Left colon (tissue), 2 donors: ENCODE results near the gene BEST2. TPM values are rescaled to one million over a fixed set of nuclear protein-coding genes. Genes with fewer than 3 reads are reported as not detected.

Experiments
- microRNA-seq, 2 donors: library from miRNA; unstranded; fragments of <30 nt; microRNA quantifications; one replicate each; pipeline versions ENCODE4 v1.1.0 to v1.2.0, GENCODE V29; 2020
- total RNA-seq, 2 donors: library from RNA; stranded (reverse); fragmentation: NEBNext Ultra II Directional; extraction: Animal tissue kit (Norgen Biotek cat#: 25700); gene quantifications; one replicate each; pipeline ENCODE4 v1.2.1, GENCODE V29; 2021
- donor health status: DM: no; HTN: no; CAD: no.
- donor health status: DM: yes; HTN: yes; CAD: no.

The BEST2 gene
- total RNA-seq, 2 donors from 2014 or later = 139 to 207 TPM

Small RNAs within 50 kb of the gene (microRNA-seq; reads per million reads assigned to microRNA genes)
- 0 to 0.53 reads per million in 2 donors for gene MIR5684

Other genes with a start within 250 kb of the BEST2 start
- 10 to 100 TPM; 21.1 to 21.5 TPM for gene ZNF564, start 200.3 kb upstream of the BEST2 start, total RNA-seq
- gene ZNF490, start 141.0 kb upstream of the BEST2 start, total RNA-seq = 10 to 100 TPM in 1 of 2 donors, 1 to 10 TPM in 1; 7.6 to 10.1 TPM
- 10 to 100 TPM; 21.7 to 22.6 TPM for gene ZNF791, start 140.9 kb upstream of the BEST2 start, total RNA-seq
- 100 to 1,000 TPM in 1 of 2 donors, 10 to 100 TPM in 1; 77.9 to 116 TPM for gene MAN2B1, start 85.0 kb upstream of the BEST2 start, total RNA-seq
- 1 to 10 TPM; 6.6 to 8.3 TPM for gene WDR83, start 85.0 kb upstream of the BEST2 start, total RNA-seq
- 10 to 100 TPM; 68.4 to 74.7 TPM for gene DHPS, start 69.9 kb upstream of the BEST2 start, total RNA-seq
- not detected for gene GNG14, start 63.8 kb upstream of the BEST2 start, total RNA-seq
- gene FBXW9, start 55.2 kb upstream of the BEST2 start, total RNA-seq = 1 to 10 TPM; 6.2 to 7.0 TPM
- 10 to 100 TPM; 39.5 to 74.0 TPM for gene TNPO2, start 27.9 kb upstream of the BEST2 start, total RNA-seq
- gene TRIR, start 17.1 kb upstream of the BEST2 start, total RNA-seq = 100 to 1,000 TPM; 144 to 162 TPM
- gene GET3, start 14.3 kb upstream of the BEST2 start, total RNA-seq = 10 to 100 TPM; 50.1 to 56.5 TPM
- 10 to 100 TPM; 58.3 to 83.1 TPM for gene HOOK2, start 23.8 kb downstream of the BEST2 start, total RNA-seq
- gene JUNB, start 39.7 kb downstream of the BEST2 start, total RNA-seq = 100 to 1,000 TPM; 169 to 314 TPM
- gene PRDX2, start 50.0 kb downstream of the BEST2 start, total RNA-seq = 100 to 1,000 TPM; 249 to 298 TPM
- 1 to 10 TPM; 3.2 to 4.4 TPM for gene THSD8, start 50.3 kb downstream of the BEST2 start, total RNA-seq
- 10 to 100 TPM in 1 of 2 donors, 1 to 10 TPM in 1; 5.7 to 10.9 TPM for gene RNASEH2A, start 54.8 kb downstream of the BEST2 start, total RNA-seq
- gene RTBDN, start 82.8 kb downstream of the BEST2 start, total RNA-seq = under 1 TPM in 1 of 2 donors, not detected in 1; 0.49 TPM
- gene MAST1, start 86.7 kb downstream of the BEST2 start, total RNA-seq = 1 to 10 TPM in 1 of 2 donors, under 1 TPM in 1; 0.82 to 1.4 TPM
- gene DNASE2, start 129.7 kb downstream of the BEST2 start, total RNA-seq = 10 to 100 TPM; 27.7 to 39.4 TPM
- gene KLF1, start 135.4 kb downstream of the BEST2 start, total RNA-seq = not detected
- 10 to 100 TPM; 20.8 to 22.8 TPM for gene GCDH, start 139.4 kb downstream of the BEST2 start, total RNA-seq
- gene SYCE2, start 167.5 kb downstream of the BEST2 start, total RNA-seq = not detected
- 10 to 100 TPM; 42.4 to 61.2 TPM for gene FARSA, start 181.9 kb downstream of the BEST2 start, total RNA-seq
- 100 to 1,000 TPM; 550 to 739 TPM for gene CALR, start 186.8 kb downstream of the BEST2 start, total RNA-seq
- 10 to 100 TPM; 70.9 to 80.3 TPM for gene RAD23A, start 194.1 kb downstream of the BEST2 start, total RNA-seq
- 10 to 100 TPM; 13.1 to 17.5 TPM for gene GADD45GIP1, start 205.4 kb downstream of the BEST2 start, total RNA-seq
- under 1 TPM; 0.18 to 0.50 TPM for gene DAND5, start 217.8 kb downstream of the BEST2 start, total RNA-seq
- 10 to 100 TPM; 49.8 to 61.7 TPM for gene NFIX, start 243.7 kb downstream of the BEST2 start, total RNA-seq